Immature natural killer cell (primary cell): Measurements from ENCODE around the gene DBF4B. TPM values are rescaled to one million over a fixed set of nuclear protein-coding genes. Genes with fewer than 3 reads are reported as not detected.

Experiments used
- DNase-seq, 3 donors: peaks; one replicate each; pipeline ENCODE4 v3.0.0; 2022; ENCODE audit warnings: mixed read lengths in 1 of 3
- H3K27ac Mint-ChIP-seq, 6 donors: one replicate each; pipeline ENCODE4 v1.8.0; 2020; ENCODE audit warnings: mixed read lengths in 6 of 6, mild to moderate bottlenecking in 5 of 6, inconsistent platforms in 4 of 6, moderate library complexity in 3 of 6
- H3K27me3 Mint-ChIP-seq, 3 donors: one replicate each; pipeline ENCODE4 v1.8.0; 2020 to 2021; ENCODE audit warnings: low read depth in 3 of 3, mild to moderate bottlenecking in 3 of 3, mixed read lengths in 3 of 3, moderate library complexity in 3 of 3, inconsistent platforms in 1 of 3
- H3K36me3 Mint-ChIP-seq, 3 donors: one replicate each; pipeline ENCODE4 v1.8.0; 2020; ENCODE audit warnings: mixed read lengths in 3 of 3, inconsistent platforms in 2 of 3, mild to moderate bottlenecking in 2 of 3
- H3K4me1 Mint-ChIP-seq, 2 donors: one replicate each; pipeline ENCODE4 v1.8.0; 2020; ENCODE audit warnings: inconsistent platforms in 2 of 2, mild to moderate bottlenecking in 2 of 2, mixed read lengths in 2 of 2, moderate library complexity in 1 of 2
- H3K4me3 Mint-ChIP-seq, 5 donors: one replicate each; pipeline ENCODE4 v1.8.0; 2020; ENCODE audit warnings: mild to moderate bottlenecking in 5 of 5, mixed read lengths in 5 of 5, inconsistent platforms in 3 of 5, moderate library complexity in 3 of 5
- H3K9me3 Mint-ChIP-seq, 6 donors: one replicate each; pipeline ENCODE4 v1.8.0; 2020; ENCODE audit warnings: mild to moderate bottlenecking in 6 of 6, mixed read lengths in 6 of 6, inconsistent platforms in 4 of 6, moderate library complexity in 3 of 6
- polyA plus RNA-seq, 3 donors: library from polyadenylated mRNA; unstranded; fragments of 300-500 nt; fragmentation: Illumina TruSeq; gene quantifications; one replicate each; pipeline ENCODE4 v1.2.3, GENCODE V29; 2021

DBF4B gene
- polyA plus RNA-seq, 3 donors from 2014 or later = 0.52 to 1.1 TPM; not detected in 1

DNA sequence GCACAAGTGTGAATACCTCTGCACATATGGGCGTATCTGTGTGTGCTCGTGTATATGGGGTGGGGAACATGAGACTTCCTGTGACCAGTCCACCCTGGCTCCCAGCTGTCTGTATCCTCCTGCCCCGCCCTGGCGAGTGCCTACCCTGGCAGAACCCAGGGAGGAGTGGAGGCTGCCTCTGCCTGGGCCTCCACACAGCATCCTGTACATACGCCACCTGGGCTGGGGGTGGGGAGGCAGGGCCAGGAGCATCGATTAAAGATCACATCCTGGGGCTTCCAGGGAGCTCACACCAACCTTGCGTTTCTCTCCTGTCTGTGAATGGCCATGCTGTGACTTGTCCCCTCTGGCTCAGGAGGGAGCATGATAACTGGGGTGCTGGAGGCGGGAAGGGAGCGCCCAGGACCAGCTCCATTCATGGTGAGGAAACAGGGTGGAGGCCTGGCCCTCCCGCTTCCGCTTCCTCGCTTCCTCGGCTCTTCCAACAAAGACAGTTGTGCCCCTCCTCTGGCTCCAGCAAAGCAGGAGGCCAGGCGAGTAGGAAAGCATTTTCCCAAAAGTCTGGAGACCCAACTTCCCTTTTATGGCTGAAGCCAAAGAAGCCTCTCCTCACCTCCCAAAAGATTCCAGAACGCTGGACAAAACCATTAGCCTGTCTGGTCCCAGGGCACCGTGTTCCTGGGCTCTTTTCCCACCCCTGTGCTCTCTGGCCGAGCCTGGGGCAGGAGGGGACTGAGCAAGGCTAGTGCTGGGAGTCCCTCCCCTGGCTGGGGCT is 73.3 kb downstream of the DBF4B start:
- DNase-seq = no peak
- Mint-ChIP-seq H3K36me3 (no peaks in the 10 kb centered on the region), H3K27me3 (peaks cover 0 to 2% (median 2%) of the 10 kb centered on the region in 3 donors), H3K4me3 (no peak overlapping the region), H3K4me1 (no peaks in the 10 kb centered on the region), H3K27ac (no peak overlapping the region), H3K9me3 (no peaks in the 10 kb centered on the region)

DNA sequence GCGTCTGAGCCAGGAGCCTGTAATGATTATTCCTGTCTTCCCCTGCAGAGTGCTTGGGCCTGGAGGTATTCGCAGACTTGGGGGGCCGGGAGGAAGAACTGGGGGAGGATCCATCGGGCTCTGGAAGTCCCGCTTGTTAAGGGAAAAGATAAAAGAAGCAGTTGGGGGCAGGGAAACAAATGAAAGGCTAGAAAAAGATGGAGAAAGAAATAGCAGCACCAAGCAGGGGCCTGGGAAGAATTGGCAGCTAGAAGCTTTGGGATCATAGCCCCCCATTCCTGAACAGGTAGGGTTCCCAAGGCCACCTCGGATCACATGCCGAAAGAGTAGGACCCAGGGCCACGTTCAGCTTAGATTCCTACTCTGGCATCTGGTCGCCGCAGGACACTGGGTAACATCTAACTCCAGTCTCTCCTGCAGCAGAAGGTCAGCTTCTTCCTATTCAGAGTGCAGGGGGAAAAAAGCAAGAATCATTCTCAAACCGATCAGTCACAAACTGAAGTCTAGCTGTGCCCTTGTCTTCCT is 73.9 kb downstream of the DBF4B start:
- no peaks in the 10 kb centered on the region for H3K36me3 Mint-ChIP-seq
- no peak overlapping the region for H3K27ac Mint-ChIP-seq
- H3K4me1 Mint-ChIP-seq = no peaks in the 10 kb centered on the region
- no peak overlapping the region for H3K4me3 Mint-ChIP-seq
- no peaks in the 10 kb centered on the region for H3K9me3 Mint-ChIP-seq
- peaks cover 0 to 2% (median 2%) of the 10 kb centered on the region in 3 donors for H3K27me3 Mint-ChIP-seq
- DNase-seq = no peak

DNA sequence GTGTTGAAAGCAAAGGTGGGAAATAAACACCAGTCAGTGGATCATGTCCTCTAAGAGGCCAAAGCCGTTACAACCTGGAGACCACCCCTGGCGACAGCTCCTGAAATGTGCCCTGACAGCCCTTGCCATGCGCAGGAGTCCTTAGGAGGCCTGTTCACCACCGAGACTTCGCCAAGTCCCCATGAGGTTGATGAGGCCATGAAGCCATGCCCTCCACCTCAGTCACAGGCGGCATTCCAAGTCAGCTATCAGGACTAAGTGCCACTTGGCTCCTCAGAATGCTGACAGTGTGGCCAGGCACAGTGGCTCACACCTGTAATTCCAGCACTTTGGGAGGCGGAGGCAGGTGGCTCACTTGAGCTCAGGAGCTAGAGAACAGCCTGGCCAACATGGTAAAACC is 77.5 kb downstream of the DBF4B start:
- Mint-ChIP-seq H3K4me1 (no peaks in the 10 kb centered on the region), H3K27me3 (peaks cover 0 to 2% (median 0%) of the 10 kb centered on the region in 3 donors), H3K36me3 (no peaks in the 10 kb centered on the region), H3K9me3 (no peaks in the 10 kb centered on the region), H3K4me3 (no peak overlapping the region), H3K27ac (no peak overlapping the region)
- no peak for DNase-seq

DNA sequence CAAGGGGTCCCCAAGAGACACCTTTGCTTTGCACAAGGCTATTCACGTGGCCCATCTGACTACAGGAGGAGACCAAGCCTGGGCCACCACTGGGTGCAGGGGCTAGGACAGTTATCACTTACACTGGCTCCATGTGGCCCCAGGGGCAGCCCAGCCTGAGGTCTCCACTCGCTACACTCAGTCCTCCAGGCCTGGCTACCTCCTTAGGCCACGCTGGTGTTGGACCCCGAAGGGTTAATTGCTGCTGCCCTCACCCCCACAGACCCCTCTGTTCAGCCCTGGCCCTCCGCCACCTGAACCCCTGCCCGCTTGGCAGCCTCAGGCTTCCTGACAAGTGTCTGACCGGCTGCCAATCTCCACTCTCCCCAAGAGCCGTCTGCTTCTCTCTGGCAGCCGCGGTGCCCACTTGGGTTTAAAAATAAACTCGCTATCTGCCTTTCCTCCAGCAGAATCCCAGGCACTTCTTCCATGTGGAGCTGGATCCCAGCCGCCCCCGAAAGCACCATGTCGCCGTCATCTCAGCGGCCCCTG is 78.2 kb downstream of the DBF4B start:
- Mint-ChIP-seq H3K9me3 (no peaks in the 10 kb centered on the region), H3K27me3 (peaks cover 0 to 2% (median 0%) of the 10 kb centered on the region in 3 donors), H3K36me3 (no peaks in the 10 kb centered on the region), H3K4me3 (no peak overlapping the region), H3K4me1 (no peaks in the 10 kb centered on the region), H3K27ac (no peak overlapping the region)
- no peak for DNase-seq

DNA sequence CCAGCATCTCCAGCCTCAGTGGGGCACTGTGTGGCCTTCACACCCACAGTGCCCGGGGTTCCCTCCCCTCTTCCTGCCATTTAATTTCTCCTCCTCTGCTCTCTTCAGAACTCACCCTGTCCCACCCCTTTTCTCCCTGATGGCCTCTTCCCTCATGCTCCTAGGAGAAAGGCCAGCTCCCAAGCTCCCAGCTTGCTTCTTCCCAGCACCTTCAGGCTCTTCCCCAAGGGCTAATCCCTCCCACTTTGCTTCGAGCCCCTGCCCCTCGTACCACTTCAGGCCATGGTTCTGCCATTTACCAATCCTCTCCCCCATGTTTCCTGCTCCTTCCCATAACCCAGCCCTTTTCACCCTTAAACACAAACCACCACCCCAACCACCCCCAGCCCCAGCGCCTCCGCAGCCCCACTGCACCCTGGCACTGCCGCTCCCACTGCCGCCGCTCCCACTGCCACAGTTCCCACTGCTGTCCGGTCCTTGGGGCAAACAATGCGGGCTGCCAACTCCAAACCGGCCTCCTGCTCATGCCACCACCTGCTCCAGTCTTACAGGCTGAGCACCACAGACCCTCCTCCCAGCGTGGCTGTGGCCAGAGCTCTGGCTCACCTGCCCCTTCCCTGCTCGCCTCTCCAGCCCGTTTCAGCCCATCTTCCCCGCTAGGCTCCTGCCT is 78.9 kb downstream of the DBF4B start:
- H3K9me3 Mint-ChIP-seq = no peaks in the 10 kb centered on the region
- peaks cover 0 to 3% (median 2%) of the 10 kb centered on the region in 3 donors for H3K27me3 Mint-ChIP-seq
- H3K4me1 Mint-ChIP-seq = no peaks in the 10 kb centered on the region
- H3K4me3 Mint-ChIP-seq = no peak overlapping the region
- no peak overlapping the region for H3K27ac Mint-ChIP-seq
- no peaks in the 10 kb centered on the region for H3K36me3 Mint-ChIP-seq
- no peak for DNase-seq

DNA sequence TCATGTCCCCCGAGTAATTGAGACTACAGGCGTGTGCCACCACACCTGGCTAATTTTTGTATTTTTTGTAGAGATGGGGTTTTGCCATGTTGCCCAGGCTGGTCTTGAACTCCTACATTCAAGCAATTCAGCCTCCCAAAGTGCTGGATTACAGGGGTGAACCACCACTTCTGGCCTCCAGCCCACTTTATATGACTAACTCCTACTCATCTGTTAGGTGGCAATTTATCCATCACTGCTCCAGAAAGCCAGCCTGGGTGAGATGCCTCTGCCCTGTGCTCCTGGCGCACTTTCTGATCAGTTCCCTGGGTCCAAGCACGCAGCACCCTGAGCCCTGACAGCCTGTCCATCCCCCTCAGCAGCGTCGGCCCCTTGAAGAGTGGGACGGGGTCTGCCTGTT is 79.7 kb downstream of the DBF4B start:
- Mint-ChIP-seq H3K4me1 (no peaks in the 10 kb centered on the region), H3K4me3 (no peak overlapping the region), H3K9me3 (no peaks in the 10 kb centered on the region), H3K27ac (no peak overlapping the region), H3K27me3 (peaks cover 0 to 5% (median 0%) of the 10 kb centered on the region in 3 donors), H3K36me3 (no peaks in the 10 kb centered on the region)
- DNase-seq = no peak

DNA sequence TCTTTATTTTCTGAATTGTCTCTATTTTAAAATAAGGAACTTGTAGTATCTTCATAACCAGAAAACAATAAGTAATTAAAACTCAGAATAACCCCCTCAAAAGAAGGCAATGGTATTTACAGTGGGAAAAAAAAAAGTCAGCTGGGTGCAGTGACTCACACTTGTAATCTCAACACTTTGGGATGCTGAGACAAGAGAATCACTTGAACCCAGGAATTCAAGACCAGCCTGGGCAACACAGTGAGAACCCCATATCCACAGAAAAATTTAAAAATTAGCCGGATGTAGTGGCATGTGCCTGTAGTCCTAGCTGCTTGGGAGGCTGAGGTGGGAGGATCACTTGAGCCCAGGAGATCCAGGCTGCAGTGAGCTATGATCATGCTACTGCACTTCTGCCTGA is 83.8 kb downstream of the DBF4B start:
- DNase-seq = no peak
- no peaks in the 10 kb centered on the region for H3K36me3 Mint-ChIP-seq
- no peak overlapping the region for H3K4me3 Mint-ChIP-seq
- no peaks in the 10 kb centered on the region for H3K4me1 Mint-ChIP-seq
- no peaks in the 10 kb centered on the region for H3K9me3 Mint-ChIP-seq
- H3K27ac Mint-ChIP-seq = no peak overlapping the region
- H3K27me3 Mint-ChIP-seq = peaks cover 0 to 10% (median 4%) of the 10 kb centered on the region in 3 donors

DNA sequence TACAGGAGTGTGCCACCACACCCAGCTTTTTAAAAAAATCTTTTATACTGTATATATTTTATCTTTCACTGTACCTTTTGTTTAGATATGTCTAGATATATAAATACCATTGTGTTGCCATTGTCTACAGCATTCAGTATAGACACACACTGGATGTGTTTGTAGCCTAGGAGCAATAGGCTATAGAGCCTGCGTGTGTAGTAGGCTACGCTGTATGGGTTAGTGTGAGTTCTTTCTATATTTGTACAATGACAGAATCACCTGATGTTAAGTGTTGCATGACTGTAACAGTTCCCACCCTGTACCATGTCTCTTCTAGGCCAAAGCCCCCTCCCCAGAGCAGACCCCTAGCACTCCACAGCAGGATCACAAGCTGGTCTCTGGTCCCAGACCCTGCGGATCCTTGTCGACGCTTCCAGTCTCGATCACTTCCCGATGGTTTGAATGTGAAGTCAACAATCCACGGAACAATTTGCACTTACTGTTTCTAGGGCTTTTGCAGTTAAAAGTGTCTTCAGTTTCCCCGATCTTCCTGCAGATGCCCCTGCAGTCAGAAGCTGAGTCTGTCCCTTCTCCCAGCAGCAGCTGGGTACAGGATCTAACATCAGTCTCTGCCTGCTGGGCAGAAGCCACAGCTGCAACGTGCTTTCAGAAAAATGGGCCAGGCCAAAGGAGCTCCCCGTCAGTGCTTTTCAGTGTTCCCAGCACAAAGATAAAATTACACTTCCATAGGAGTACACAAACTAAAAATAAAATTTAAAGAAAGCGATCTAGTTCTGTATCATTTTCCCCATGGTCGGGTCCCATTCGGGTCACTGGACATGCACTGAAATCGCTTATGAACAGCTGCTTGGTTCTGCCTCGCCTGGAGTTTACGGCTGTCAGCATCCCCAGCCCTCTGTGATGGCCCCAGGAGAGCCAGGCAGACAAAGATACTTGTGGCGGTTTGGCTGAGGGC is 85.7 kb downstream of the DBF4B start:
- no peak overlapping the region for H3K4me3 Mint-ChIP-seq
- no peaks in the 10 kb centered on the region for H3K36me3 Mint-ChIP-seq
- H3K27ac Mint-ChIP-seq = no peak overlapping the region
- H3K4me1 Mint-ChIP-seq = no peaks in the 10 kb centered on the region
- DNase-seq = no peak
- no peaks in the 10 kb centered on the region for H3K9me3 Mint-ChIP-seq
- H3K27me3 Mint-ChIP-seq = peaks cover 0 to 12% (median 4%) of the 10 kb centered on the region in 3 donors

DNA sequence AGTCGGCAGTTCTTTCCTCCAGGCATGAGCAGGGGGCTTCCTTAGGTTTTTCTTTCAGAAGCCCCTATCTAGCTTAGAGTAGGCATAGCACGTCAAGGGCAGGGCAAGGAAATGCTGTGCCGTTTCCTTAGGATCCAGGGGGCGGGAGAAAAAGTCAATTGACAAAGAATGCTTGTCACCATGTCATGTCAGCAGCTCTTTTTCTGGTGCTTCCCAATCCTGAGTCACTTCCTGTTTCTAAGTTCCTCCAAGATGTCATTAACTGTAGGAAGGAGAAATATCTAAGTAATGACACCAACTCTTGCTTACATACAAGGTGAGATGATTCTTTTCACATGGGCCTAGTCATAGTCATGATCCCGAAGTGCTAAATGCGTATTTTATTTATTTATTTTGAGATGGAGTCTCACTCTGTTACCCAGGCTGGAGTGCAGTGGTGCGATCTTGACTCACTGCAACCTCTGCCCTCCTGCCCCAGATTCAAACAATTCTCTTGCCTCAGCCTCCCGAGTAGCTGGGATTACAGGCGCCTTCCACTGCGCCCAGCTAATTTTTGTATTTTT is 86.5 kb downstream of the DBF4B start:
- Mint-ChIP-seq H3K27ac (no peak overlapping the region), H3K36me3 (no peaks in the 10 kb centered on the region), H3K27me3 (peaks cover 0 to 12% (median 4%) of the 10 kb centered on the region in 3 donors), H3K4me1 (no peaks in the 10 kb centered on the region), H3K4me3 (no peak overlapping the region), H3K9me3 (no peaks in the 10 kb centered on the region)
- no peak for DNase-seq

DNA sequence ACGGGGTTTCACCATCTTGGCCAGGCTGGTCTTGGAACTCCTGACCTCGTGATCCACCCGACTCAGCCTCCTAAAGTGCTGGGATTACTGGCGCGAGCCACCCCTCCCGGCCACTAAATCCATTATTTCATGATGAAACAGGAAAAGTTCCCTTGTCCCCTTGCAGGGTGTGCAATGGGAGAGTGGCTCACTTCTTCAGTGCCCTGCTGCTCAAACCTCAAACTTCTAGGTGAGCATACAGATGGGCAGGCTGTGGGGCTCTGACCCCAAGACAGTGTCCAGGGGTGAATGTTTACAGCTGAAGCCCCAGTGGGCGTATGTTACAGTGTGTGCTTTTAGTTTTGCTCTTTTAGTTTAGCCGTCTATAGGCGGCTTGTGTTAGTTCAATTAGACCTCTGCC is 87.0 kb downstream of the DBF4B start:
- Mint-ChIP-seq H3K27me3 (peaks cover 0 to 12% (median 4%) of the 10 kb centered on the region in 3 donors), H3K4me3 (no peak overlapping the region), H3K9me3 (no peaks in the 10 kb centered on the region), H3K27ac (no peak overlapping the region), H3K4me1 (no peaks in the 10 kb centered on the region), H3K36me3 (no peaks in the 10 kb centered on the region)
- DNase-seq = no peak

DNA sequence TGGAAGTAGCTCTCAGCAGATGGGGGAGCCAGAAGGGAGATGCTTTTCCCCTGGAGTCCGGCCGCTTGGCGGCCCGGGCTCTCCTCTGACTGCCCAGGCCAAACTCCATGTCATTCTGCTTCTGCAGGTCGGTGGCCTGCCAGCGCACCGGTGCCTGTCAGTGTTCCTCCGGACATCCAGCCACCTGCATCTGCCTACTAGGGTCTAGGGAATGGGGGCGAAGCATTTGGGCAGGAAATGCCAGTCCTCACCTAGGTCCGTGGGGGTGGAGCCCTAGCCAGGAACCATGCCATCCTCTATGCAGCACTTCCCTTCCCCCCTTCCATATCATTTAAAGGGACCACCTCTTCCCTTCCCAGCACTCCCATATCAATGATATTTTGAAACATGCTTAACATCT is 87.5 kb downstream of the DBF4B start:
- H3K4me3 Mint-ChIP-seq = no peak overlapping the region
- H3K36me3 Mint-ChIP-seq = no peaks in the 10 kb centered on the region
- no peaks in the 10 kb centered on the region for H3K9me3 Mint-ChIP-seq
- H3K4me1 Mint-ChIP-seq = no peaks in the 10 kb centered on the region
- H3K27me3 Mint-ChIP-seq = peaks cover 4 to 12% (median 4%) of the 10 kb centered on the region in 3 donors
- DNase-seq = no peak
- H3K27ac Mint-ChIP-seq = no peak overlapping the region

DNA sequence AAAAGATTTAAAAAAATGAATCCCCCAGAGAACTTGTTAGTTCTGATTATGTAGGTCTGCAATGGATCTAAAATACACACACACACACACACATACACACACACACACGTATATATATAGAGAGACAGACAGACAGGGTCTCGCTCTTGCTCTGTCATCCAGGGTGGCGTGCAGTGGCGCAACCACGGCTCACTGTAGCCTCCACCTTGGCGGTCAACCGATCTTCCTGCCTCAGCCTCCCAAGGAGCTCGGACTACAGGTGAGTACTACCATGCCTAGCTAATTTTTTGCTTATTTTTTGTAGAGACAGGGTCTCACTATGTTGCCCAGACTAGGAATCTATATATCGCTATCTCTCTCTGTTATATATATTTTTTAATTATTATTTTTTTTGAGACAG is 88.3 kb downstream of the DBF4B start:
- no peak overlapping the region for H3K27ac Mint-ChIP-seq
- peaks cover 4 to 12% (median 6%) of the 10 kb centered on the region in 3 donors for H3K27me3 Mint-ChIP-seq
- DNase-seq = no peak
- H3K4me1 Mint-ChIP-seq = no peaks in the 10 kb centered on the region
- H3K36me3 Mint-ChIP-seq = no peaks in the 10 kb centered on the region
- H3K4me3 Mint-ChIP-seq = no peak overlapping the region
- H3K9me3 Mint-ChIP-seq = no peaks in the 10 kb centered on the region

DNA sequence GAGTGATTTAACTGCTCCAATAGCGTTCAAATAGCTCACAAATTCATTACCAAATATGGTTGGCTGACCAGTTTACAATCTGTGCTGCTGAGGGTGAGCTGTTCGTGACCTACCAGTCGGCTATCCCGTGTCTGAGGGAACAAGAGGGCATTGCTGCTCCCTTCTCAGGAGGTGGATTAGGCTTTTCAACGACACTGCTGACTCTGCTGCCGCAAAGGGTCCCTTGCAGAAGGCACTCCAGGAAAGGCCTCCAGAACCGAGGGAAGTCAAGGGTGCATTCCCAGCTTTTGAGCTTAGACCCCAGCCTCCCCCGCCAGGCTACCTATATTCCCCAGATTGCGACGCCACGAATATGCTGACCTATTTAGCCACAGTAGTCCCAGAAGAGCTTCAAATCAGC is 89.3 kb downstream of the DBF4B start:
- Mint-ChIP-seq H3K36me3 (no peaks in the 10 kb centered on the region), H3K4me3 (no peak overlapping the region), H3K9me3 (no peaks in the 10 kb centered on the region), H3K27me3 (peaks cover 4 to 7% (median 6%) of the 10 kb centered on the region in 3 donors), H3K27ac (no peak overlapping the region), H3K4me1 (no peaks in the 10 kb centered on the region)
- DNase-seq = no peak
